ENCODE results near the gene RUVBL2.

Gene RUVBL2

DNA sequence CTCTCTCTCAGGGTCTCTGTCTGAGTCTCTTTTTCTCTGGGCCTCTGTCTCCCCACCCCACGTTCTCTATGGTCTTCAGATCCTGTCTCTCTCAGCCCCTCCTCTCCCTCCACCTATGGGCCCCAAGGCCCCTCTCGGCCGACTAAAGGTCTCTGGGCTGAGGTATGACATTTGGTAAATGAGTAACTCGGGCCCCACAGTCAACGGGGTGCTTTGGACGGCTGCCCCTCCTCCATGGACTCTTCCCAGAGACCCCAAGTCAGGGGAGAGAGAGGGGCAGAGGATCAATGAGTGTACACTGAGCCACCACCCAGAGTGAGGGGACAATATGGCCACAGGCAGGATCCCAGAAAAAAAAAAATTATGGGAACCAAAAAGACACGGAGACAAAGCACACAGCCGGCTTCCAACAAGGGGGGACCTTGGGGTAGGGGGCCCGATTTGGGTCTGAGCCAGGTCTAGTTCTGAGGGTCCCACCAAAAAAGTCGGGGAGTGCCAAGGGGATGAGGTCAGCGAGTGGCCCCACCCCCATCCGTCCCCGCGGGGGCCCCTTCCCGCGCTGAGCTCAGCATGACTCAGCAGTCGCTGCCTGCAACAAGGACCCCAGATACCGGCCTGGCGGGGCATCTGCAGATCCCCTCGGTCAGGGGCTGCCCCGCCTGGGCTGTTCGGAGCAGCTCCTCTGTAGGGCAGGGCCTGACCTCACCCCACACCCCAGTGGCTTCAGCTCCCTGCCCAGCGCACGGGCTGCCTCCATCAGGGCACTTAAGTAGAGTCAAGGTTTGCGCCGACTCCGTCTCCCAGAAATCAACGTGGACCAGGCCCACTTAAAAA lies 30.1 kb upstream of the RUVBL2 start:
- Histone ChIP-seq H3K9ac (ENCODE audit: low read depth in 1 of 2, low read length in 2 of 2) (peak overlapping the region; percentile 73 to 74), H3K9me3 (ENCODE audit: control insufficient read depth in 2 of 2, low read length in 2 of 2) (no peaks in the 10 kb centered on the region), H3K27ac (ENCODE audit: low read depth in 2 of 2, low read length in 2 of 2) (peak overlapping the region; percentile 90 to 95), H3K4me1 (ENCODE audit: control insufficient read depth in 2 of 2, insufficient read depth in 2 of 2, low read length in 2 of 2) (peaks cover 43 to 48% of the 10 kb centered on the region in 2 donors), H3K36me3 (ENCODE audit: control insufficient read depth in 2 of 2, insufficient read depth in 2 of 2, low read length in 2 of 2) (peaks cover 6 to 22% of the 10 kb centered on the region in 2 donors), H3K27me3 (ENCODE audit: control insufficient read depth in 2 of 2, insufficient read depth in 2 of 2, low read length in 2 of 2) (no peaks in the 10 kb centered on the region), H3K4me3 (ENCODE audit: low read length in 2 of 2) (peak overlapping the region; percentile 58 to 60)

DNA sequence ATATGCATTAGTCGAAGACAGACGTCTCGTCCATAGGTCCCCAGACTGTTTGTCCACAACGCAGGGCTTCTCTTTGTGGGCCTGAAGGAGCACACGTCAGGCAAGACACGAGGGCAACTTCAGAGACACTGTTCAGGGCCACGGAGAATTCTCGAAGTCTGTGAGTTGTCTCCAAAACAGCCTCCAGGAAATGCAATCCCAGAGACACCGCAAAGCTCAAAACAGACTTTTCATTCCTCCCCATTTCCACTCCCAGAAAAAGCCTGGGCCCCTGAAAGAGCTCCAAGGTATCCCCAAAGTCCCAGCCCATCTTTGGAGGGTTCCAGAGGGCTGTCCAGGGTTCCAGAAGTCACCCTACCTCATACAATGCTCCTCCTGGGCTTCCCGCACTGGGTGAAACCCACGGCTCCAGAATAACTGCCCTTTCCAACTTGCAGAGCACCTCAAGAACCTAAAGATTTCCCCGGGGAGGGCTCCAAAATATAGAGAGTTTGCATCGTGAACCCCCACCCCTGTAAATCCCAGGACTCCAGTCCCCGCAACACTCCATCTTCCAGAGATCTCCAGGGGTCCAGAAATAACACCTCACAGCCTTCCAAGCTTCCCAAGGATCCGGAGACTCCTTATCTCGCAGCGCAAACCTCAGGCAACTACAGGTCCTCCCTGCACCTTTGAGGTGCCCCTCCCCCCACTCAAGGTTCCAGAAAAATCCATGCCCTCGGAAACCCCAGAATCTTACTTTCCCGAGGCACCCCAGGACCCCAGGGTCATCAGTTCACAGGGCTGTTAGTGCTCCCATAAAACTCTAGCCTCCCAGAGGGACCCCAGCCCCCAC lies 29.3 kb upstream of the RUVBL2 start:
- Histone ChIP-seq H3K9me3 (ENCODE audit: control insufficient read depth in 2 of 2, low read length in 2 of 2) (no peaks in the 10 kb centered on the region), H3K36me3 (ENCODE audit: control insufficient read depth in 2 of 2, insufficient read depth in 2 of 2, low read length in 2 of 2) (peaks cover 10 to 23% of the 10 kb centered on the region in 2 donors), H3K27me3 (ENCODE audit: control insufficient read depth in 2 of 2, insufficient read depth in 2 of 2, low read length in 2 of 2) (no peaks in the 10 kb centered on the region), H3K27ac (ENCODE audit: low read depth in 2 of 2, low read length in 2 of 2) (peak overlapping the region; percentile 90 to 95), H3K9ac (ENCODE audit: low read depth in 1 of 2, low read length in 2 of 2) (peak overlapping the region; percentile 73 to 74), H3K4me3 (ENCODE audit: low read length in 2 of 2) (peak overlapping the region; percentile 58 to 60), H3K4me1 (ENCODE audit: control insufficient read depth in 2 of 2, insufficient read depth in 2 of 2, low read length in 2 of 2) (peaks cover 43 to 48% of the 10 kb centered on the region in 2 donors)

DNA sequence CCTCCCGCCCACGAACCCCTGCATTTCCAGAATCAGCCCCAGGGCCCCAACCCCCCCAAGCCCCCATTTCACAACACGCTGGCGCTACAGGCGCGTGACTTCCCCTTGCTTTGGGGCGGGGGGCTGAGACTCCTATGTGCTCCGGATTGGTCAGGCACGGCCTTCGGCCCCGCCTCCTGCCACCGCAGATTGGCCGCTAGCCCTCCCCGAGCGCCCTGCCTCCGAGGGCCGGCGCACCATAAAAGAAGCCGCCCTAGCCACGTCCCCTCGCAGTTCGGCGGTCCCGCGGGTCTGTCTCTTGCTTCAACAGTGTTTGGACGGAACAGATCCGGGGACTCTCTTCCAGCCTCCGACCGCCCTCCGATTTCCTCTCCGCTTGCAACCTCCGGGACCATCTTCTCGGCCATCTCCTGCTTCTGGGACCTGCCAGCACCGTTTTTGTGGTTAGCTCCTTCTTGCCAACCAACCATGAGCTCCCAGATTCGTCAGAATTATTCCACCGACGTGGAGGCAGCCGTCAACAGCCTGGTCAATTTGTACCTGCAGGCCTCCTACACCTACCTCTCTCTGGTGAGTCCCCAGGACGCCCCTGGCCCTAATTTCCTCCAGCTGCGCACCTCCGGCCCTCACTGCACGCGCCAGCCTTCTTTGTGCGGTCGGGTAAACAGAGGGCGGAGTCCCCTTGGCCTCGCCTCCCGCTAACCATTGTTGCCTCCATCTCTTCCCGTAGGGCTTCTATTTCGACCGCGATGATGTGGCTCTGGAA lies 28.5 kb upstream of the RUVBL2 start, which contains the start of gene FTL:
FTL (plus strand) TSS at position 270 of the 766 bp plus-strand sequence; CDS start at position 469, 199 bp downstream.
- H3K36me3 ChIP-seq (ENCODE audit: control insufficient read depth in 2 of 2, insufficient read depth in 2 of 2, low read length in 2 of 2) = peaks cover 13 to 29% of the 10 kb centered on the region in 2 donors

DNA sequence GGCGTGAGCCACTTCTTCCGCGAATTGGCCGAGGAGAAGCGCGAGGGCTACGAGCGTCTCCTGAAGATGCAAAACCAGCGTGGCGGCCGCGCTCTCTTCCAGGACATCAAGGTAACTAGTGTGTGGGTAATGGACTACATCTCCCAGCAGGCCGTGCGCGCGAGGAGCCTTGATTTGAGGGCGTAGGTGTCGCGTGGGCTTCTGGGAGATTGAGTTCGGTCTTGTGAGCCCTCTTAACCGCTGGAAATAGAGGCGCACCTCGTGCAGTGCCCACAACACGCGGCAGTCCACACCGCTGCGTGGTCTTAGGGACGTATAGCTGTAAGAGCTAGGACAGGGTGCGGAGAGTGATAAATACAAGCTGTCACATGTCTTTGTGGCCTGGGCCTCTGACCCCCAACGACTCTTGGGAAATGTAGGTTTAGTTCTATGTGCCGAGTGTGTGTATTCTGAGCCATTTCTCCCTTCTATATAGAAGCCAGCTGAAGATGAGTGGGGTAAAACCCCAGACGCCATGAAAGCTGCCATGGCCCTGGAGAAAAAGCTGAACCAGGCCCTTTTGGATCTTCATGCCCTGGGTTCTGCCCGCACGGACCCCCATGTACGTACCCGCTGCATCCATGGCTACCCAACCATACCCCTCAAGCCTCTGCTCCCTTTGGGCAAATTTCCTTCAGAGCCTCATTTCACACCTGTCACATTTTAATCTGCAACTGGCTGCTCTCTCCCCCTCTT lies 27.7 kb upstream of the RUVBL2 start:
- Histone ChIP-seq H3K36me3 (ENCODE audit: control insufficient read depth in 2 of 2, insufficient read depth in 2 of 2, low read length in 2 of 2) (peaks cover 13 to 31% of the 10 kb centered on the region in 2 donors), H3K4me3 (ENCODE audit: low read length in 2 of 2) (peak overlapping the region; percentile 90 to 100), H3K9me3 (ENCODE audit: control insufficient read depth in 2 of 2, low read length in 2 of 2) (no peaks in the 10 kb centered on the region), H3K27ac (ENCODE audit: low read depth in 2 of 2, low read length in 2 of 2) (peak overlapping the region; percentile 89 to 90), H3K9ac (ENCODE audit: low read depth in 1 of 2, low read length in 2 of 2) (peak overlapping the region; percentile 89 to 93), H3K27me3 (ENCODE audit: control insufficient read depth in 2 of 2, insufficient read depth in 2 of 2, low read length in 2 of 2) (no peaks in the 10 kb centered on the region), H3K4me1 (ENCODE audit: control insufficient read depth in 2 of 2, insufficient read depth in 2 of 2, low read length in 2 of 2) (peaks cover 41 to 46% of the 10 kb centered on the region in 2 donors)

More for the DNA sequence above, 28.5 kb upstream of the RUVBL2 start, which contains the start of gene FTL:
- peak within 1 kb of the TSS; percentile 90 to 100 for H3K4me3 ChIP-seq (ENCODE audit: low read length in 2 of 2)
- no peaks in the 10 kb centered on the region for H3K9me3 ChIP-seq (ENCODE audit: control insufficient read depth in 2 of 2, low read length in 2 of 2)
- H3K9ac ChIP-seq (ENCODE audit: low read depth in 1 of 2, low read length in 2 of 2) = peak within 1 kb of the TSS; percentile 89 to 93
- peaks cover 43 to 48% of the 10 kb centered on the region in 2 donors for H3K4me1 ChIP-seq (ENCODE audit: control insufficient read depth in 2 of 2, insufficient read depth in 2 of 2, low read length in 2 of 2)
- H3K27ac ChIP-seq (ENCODE audit: low read depth in 2 of 2, low read length in 2 of 2) = peak within 1 kb of the TSS; percentile 90 to 95
- no peaks in the 10 kb centered on the region for H3K27me3 ChIP-seq (ENCODE audit: control insufficient read depth in 2 of 2, insufficient read depth in 2 of 2, low read length in 2 of 2)

DNA sequence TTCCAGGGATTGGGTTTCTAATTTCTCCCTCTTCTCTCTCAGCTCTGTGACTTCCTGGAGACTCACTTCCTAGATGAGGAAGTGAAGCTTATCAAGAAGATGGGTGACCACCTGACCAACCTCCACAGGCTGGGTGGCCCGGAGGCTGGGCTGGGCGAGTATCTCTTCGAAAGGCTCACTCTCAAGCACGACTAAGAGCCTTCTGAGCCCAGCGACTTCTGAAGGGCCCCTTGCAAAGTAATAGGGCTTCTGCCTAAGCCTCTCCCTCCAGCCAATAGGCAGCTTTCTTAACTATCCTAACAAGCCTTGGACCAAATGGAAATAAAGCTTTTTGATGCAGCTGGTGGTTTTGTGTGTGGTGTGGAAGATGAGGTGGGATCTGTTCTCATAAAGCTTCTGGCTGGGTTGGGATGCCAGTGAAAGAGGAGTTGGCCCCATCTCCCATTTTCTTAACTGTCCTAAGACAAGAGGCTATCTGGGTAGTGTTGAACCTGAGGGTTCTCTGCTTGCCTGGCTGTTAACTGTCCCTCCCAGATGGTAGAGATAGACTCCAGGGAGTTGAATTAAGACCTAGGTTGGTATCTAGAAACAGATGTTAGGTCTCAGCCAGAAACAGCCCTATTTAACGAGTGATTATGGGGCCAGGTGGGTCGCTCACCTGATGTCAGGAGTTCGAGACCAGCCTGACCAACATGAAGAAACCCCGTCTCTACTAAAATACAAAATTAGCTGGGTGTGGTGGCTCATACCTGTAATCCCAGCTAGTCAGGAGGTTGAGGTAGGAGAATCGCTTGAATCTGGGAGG lies 26.9 kb upstream of the RUVBL2 start:
- H3K9me3 ChIP-seq (ENCODE audit: control insufficient read depth in 2 of 2, low read length in 2 of 2) = no peaks in the 10 kb centered on the region
- peaks cover 13 to 31% of the 10 kb centered on the region in 2 donors for H3K36me3 ChIP-seq (ENCODE audit: control insufficient read depth in 2 of 2, insufficient read depth in 2 of 2, low read length in 2 of 2)
- H3K27ac ChIP-seq (ENCODE audit: low read depth in 2 of 2, low read length in 2 of 2) = peak overlapping the region; percentile 89 to 90
- peaks cover 35 to 38% of the 10 kb centered on the region in 2 donors for H3K4me1 ChIP-seq (ENCODE audit: control insufficient read depth in 2 of 2, insufficient read depth in 2 of 2, low read length in 2 of 2)
- peak overlapping the region; percentile 89 to 93 for H3K9ac ChIP-seq (ENCODE audit: low read depth in 1 of 2, low read length in 2 of 2)
- H3K4me3 ChIP-seq (ENCODE audit: low read length in 2 of 2) = peak overlapping the region; percentile 90 to 100
- H3K27me3 ChIP-seq (ENCODE audit: control insufficient read depth in 2 of 2, insufficient read depth in 2 of 2, low read length in 2 of 2) = no peaks in the 10 kb centered on the region

DNA sequence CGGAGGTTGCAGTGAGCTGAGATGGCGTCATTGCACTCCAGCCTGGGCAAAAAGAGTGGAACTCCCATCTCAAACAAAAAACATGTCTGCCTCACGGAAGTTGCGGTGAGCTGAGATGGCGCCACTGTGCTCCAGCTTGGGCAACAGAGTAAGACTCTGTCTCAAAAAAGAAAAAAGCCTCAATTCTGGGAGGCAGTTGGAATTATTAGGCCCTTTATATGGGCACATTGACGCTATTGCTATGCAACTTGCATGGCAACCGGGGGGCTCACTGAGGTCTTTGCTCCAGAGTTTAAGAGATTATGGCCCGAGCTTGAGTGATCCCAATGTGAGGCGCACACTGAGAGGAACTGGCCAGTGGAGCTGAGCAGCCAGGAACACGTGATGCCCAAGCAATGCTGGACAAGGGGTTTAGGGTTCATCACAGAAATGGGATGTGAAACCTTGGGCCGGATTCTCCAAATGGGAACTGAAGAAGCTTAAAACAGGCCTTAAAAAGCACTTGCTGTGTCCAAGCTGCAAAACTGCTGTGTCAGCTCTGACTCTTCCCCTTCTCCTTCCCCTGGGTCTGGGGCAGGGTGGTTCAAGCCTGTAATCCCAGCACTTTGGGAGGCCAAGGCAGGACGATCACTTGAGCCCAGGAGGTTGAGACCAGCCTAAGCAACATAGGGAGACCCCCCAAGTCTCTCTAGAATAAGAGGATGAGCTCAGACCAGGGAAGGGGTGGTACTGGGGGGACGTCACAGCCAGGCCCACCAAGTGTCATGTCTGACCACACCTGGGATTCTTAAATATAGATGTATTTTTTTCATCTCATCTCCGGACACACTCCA lies 26.1 kb upstream of the RUVBL2 start:
- H3K27me3 ChIP-seq (ENCODE audit: control insufficient read depth in 2 of 2, insufficient read depth in 2 of 2, low read length in 2 of 2) = no peaks in the 10 kb centered on the region
- no peaks in the 10 kb centered on the region for H3K9me3 ChIP-seq (ENCODE audit: control insufficient read depth in 2 of 2, low read length in 2 of 2)
- no peak overlapping the region for H3K9ac ChIP-seq (ENCODE audit: low read depth in 1 of 2, low read length in 2 of 2)
- H3K4me1 ChIP-seq (ENCODE audit: control insufficient read depth in 2 of 2, insufficient read depth in 2 of 2, low read length in 2 of 2) = peaks cover 30% of the 10 kb centered on the region in 2 donors
- H3K36me3 ChIP-seq (ENCODE audit: control insufficient read depth in 2 of 2, insufficient read depth in 2 of 2, low read length in 2 of 2) = peaks cover 13 to 31% of the 10 kb centered on the region in 2 donors
- peak overlapping the region; percentile 13 to 90 for H3K27ac ChIP-seq (ENCODE audit: low read depth in 2 of 2, low read length in 2 of 2)
- peak overlapping the region in 1 of 2 donors; percentile 1 for H3K4me3 ChIP-seq (ENCODE audit: low read length in 2 of 2)

DNA sequence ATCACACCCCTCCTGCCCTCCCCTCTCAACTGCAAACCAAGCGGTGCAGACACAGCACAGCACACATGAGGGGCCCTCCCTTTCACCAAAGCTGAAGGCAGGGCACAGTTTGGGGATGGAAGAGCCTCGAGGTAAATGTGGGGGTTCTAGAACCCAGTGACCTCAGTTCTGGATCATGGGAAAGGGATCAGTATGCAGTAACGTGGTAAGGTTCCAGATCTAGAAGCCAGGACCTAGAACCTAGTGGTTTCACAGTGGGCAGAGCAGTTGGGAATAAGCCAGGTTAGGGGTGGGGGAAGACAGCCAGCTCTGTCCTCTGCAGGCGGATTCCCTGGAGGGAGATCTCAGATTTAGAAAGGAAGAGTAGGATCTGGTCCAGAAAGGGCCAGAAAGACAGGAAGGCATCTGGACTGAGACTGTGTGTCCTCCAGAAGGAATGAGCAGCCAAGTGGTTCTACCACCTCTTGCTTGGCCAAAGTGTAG lies 25.5 kb upstream of the RUVBL2 start:
- Histone ChIP-seq H3K27ac (ENCODE audit: low read depth in 2 of 2, low read length in 2 of 2) (peak overlapping the region in 1 of 2 donors; percentile 6), H3K9me3 (ENCODE audit: control insufficient read depth in 2 of 2, low read length in 2 of 2) (no peaks in the 10 kb centered on the region), H3K4me1 (ENCODE audit: control insufficient read depth in 2 of 2, insufficient read depth in 2 of 2, low read length in 2 of 2) (peaks cover 26 to 29% of the 10 kb centered on the region in 2 donors), H3K27me3 (ENCODE audit: control insufficient read depth in 2 of 2, insufficient read depth in 2 of 2, low read length in 2 of 2) (no peaks in the 10 kb centered on the region), H3K4me3 (ENCODE audit: low read length in 2 of 2) (no peak overlapping the region), H3K36me3 (ENCODE audit: control insufficient read depth in 2 of 2, insufficient read depth in 2 of 2, low read length in 2 of 2) (peaks cover 13 to 37% of the 10 kb centered on the region in 2 donors), H3K9ac (ENCODE audit: low read depth in 1 of 2, low read length in 2 of 2) (no peak overlapping the region)

DNA sequence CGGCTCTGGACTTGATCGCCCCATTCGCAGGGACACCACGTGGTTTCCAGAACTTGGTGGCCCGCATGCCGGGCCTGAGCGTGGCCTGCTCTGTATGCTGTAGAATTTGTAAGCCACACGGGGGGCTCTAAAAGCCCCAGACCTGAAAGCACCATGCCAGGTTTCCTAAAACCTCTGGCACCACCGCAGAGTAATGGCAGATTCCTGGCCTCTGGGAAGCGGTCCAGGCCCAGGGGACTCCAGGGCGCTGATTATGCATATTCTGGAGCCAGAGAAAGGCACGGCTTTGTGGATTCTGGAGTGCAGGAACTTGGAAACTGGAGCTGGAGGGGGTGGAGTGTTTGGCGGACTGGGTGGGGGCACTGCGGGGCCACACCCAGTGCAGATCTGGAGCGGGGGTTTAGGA lies 24.9 kb upstream of the RUVBL2 start:
- no peak overlapping the region for H3K27ac ChIP-seq (ENCODE audit: low read depth in 2 of 2, low read length in 2 of 2)
- H3K27me3 ChIP-seq (ENCODE audit: control insufficient read depth in 2 of 2, insufficient read depth in 2 of 2, low read length in 2 of 2) = no peaks in the 10 kb centered on the region
- no peak overlapping the region for H3K9ac ChIP-seq (ENCODE audit: low read depth in 1 of 2, low read length in 2 of 2)
- H3K9me3 ChIP-seq (ENCODE audit: control insufficient read depth in 2 of 2, low read length in 2 of 2) = no peaks in the 10 kb centered on the region
- H3K4me1 ChIP-seq (ENCODE audit: control insufficient read depth in 2 of 2, insufficient read depth in 2 of 2, low read length in 2 of 2) = peaks cover 20 to 23% of the 10 kb centered on the region in 2 donors
- peaks cover 13 to 41% of the 10 kb centered on the region in 2 donors for H3K36me3 ChIP-seq (ENCODE audit: control insufficient read depth in 2 of 2, insufficient read depth in 2 of 2, low read length in 2 of 2)
- no peak overlapping the region for H3K4me3 ChIP-seq (ENCODE audit: low read length in 2 of 2)

All from mucosa of rectum (tissue), 2 donors.